Naive B cell (primary cell): ENCODE measurements around the gene SLC16A5. TPM values are rescaled to one million over a fixed set of nuclear protein-coding genes. Genes with fewer than 3 reads are reported as not detected.
A peak's percentile ranks its signal among the peaks of the same experiment; 100 is the strongest.
"Not testable (repeated sequence)": the region's sequence is repeated elsewhere in the genome, so short reads cannot be mapped to it uniquely, and the experiment has no call there.

Experiments
- ATAC-seq, 2 donors: fragments of 150-1000 bp; cut with Tn5 transposase; 2 replicates each; pipeline ENCODE4 v1.10.0; 2021; ENCODE audit warnings: low read depth in 2 of 2, mild to moderate bottlenecking in 2 of 2, moderate library complexity in 2 of 2
- DNase-seq: peaks from one replicate; pipeline ENCODE4 v3.0.0; 2022
- H3K27ac Mint-ChIP-seq, 6 donors: one replicate each; pipeline ENCODE4 v1.8.0; 2020 to 2022; ENCODE audit warnings: mild to moderate bottlenecking in 6 of 6, mixed read lengths in 6 of 6, moderate library complexity in 5 of 6, inconsistent platforms in 2 of 6
- H3K27me3 Mint-ChIP-seq, 3 donors: one replicate each; pipeline ENCODE4 v1.8.0; 2021 to 2022; ENCODE audit warnings: mixed read lengths in 3 of 3, mild to moderate bottlenecking in 1 of 3
- H3K36me3 Mint-ChIP-seq, 2 donors: one replicate each; pipeline ENCODE4 v1.8.0; 2020 to 2022; ENCODE audit warnings: mixed read lengths in 2 of 2, inconsistent platforms in 1 of 2, mild to moderate bottlenecking in 1 of 2
- H3K4me1 Mint-ChIP-seq, 3 donors: one replicate each; pipeline ENCODE4 v1.8.0; 2020 to 2022; ENCODE audit warnings: mixed read lengths in 3 of 3, inconsistent platforms in 1 of 3, mild to moderate bottlenecking in 1 of 3, moderate library complexity in 1 of 3
- H3K4me3 Mint-ChIP-seq, 8 donors: one replicate each; pipeline ENCODE4 v1.8.0; 2020 to 2022; ENCODE audit warnings: mild to moderate bottlenecking in 8 of 8, mixed read lengths in 8 of 8, moderate library complexity in 8 of 8, inconsistent platforms in 2 of 8
- H3K9me3 Mint-ChIP-seq, 7 donors: one replicate each; pipeline ENCODE4 v1.8.0; 2020 to 2022; ENCODE audit warnings: mixed read lengths in 7 of 7, mild to moderate bottlenecking in 5 of 7, inconsistent platforms in 2 of 7, moderate library complexity in 1 of 7
- polyA plus RNA-seq, 6 donors: library from polyadenylated mRNA; unstranded; fragments of 300-500 nt; fragmentation: Illumina TruSeq; gene quantifications; one replicate each; pipeline ENCODE4 v1.2.3, GENCODE V29; 2021; ENCODE audit warnings: low read depth in 6 of 6

Gene SLC16A5
- polyA plus RNA-seq, 6 donors from 2014 or later = 1.1 to 4.0 (median 2.1) TPM

DNA sequence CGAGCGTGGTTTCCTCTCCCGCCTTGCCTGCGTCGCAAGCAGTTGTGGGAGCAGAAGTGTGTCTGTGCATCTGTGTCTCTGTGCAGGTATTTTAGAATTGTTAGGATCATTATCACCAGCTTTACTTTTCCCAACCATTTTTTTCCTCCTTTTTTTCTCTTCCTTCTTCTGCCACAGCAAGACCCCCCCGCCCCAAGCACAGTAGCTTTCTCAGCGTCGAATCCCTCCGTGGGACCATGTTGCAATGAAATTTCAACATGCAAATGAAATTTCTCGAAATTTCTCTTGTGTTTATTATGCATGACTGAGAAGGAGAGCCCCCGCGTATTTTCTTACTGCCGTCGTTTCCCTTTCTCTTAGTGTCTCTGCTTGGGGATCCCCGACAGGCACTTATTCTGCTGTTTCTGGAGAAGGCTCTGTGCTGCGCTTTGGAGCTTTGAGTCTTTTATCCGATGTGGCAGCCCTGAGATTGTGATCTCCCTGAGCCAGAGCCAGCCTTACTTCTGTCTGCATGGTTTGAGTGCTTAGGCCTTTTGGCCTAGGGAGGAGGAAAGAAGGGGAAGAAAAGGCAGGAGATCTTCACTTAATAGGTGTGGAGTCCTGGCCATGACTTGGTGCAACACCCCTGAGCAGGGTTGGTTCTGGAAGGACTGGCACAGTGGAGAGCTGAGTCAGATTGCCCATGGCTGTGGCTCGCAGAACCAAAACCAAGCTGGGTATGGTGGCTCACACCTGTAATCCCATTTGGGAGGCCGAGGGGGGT lies 27.0 kb downstream of the SLC16A5 start:
- peak overlapping the region; percentile 87 to 98 (median 94) for H3K27ac Mint-ChIP-seq
- DNase-seq (peak; percentile 41), ATAC-seq (peak; percentile 64 to 70)
- H3K4me1 Mint-ChIP-seq = peaks cover 44 to 76% (median 67%) of the 10 kb centered on the region in 3 donors
- no peaks in the 10 kb centered on the region for H3K27me3 Mint-ChIP-seq
- peaks cover 0 to 8% of the 10 kb centered on the region in 2 donors for H3K36me3 Mint-ChIP-seq
- H3K4me3 Mint-ChIP-seq = peak overlapping the region; percentile 85 to 95 (median 92)
- H3K9me3 Mint-ChIP-seq = no peaks in the 10 kb centered on the region

DNA sequence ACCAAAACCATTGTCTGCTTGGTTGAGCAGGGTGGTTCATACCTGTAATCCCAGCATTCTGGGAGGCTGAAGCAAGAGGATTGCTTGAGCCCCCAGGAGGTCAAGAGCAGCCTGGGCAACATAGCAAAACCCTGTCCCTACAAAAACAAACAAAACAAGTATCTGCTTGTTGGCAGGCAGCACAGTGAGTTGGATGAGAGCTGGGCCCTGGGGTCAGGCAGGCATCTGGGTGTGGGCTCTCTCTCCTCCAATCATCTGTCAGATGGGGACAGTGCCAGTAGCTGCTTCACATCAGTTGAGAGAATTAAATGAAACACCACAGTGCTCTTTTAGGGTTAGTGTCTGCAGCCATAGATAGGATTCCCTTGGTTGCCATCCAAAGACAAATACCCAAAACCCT lies 27.8 kb downstream of the SLC16A5 start:
- DNase-seq (no peak), ATAC-seq (no peak)
- H3K4me1 Mint-ChIP-seq = peaks cover 44 to 74% (median 69%) of the 10 kb centered on the region in 3 donors
- H3K27ac Mint-ChIP-seq = peak overlapping the region in 3 of 6 donors; percentile 82 to 95 (median 87)
- H3K4me3 Mint-ChIP-seq = peak overlapping the region in 7 of 8 donors; percentile 9 to 95 (median 88)
- peaks cover 0 to 15% of the 10 kb centered on the region in 2 donors for H3K36me3 Mint-ChIP-seq
- no peaks in the 10 kb centered on the region for H3K27me3 Mint-ChIP-seq
- no peaks in the 10 kb centered on the region for H3K9me3 Mint-ChIP-seq

GRCh38 chr17:75116737-75117136 lies 29.0 kb downstream of the SLC16A5 start:
- DNase-seq (no peak), ATAC-seq (no peak)
- no peaks in the 10 kb centered on the region for H3K9me3 Mint-ChIP-seq
- H3K27me3 Mint-ChIP-seq = no peaks in the 10 kb centered on the region
- H3K36me3 Mint-ChIP-seq = peaks cover 4 to 18% of the 10 kb centered on the region in 2 donors
- H3K4me1 Mint-ChIP-seq = peaks cover 41 to 71% (median 66%) of the 10 kb centered on the region in 3 donors
- H3K4me3 Mint-ChIP-seq = peak overlapping the region in 2 of 8 donors; percentile 47 to 72
- peak overlapping the region in 3 of 6 donors; percentile 38 to 79 (median 62) for H3K27ac Mint-ChIP-seq

GRCh38 chr17:75118307-75118706 lies 30.6 kb downstream of the SLC16A5 start:
- Mint-ChIP-seq H3K4me3 (peak overlapping the region in 4 of 8 donors; percentile 39 to 88 (median 69)), H3K27ac (peak overlapping the region in 3 of 6 donors; percentile 60 to 79 (median 66)), H3K36me3 (peaks cover 4 to 14% of the 10 kb centered on the region in 2 donors), H3K4me1 (peaks cover 37 to 65% (median 59%) of the 10 kb centered on the region in 3 donors), H3K27me3 (no peaks in the 10 kb centered on the region), H3K9me3 (no peaks in the 10 kb centered on the region)
- DNase-seq = no peak
- no peak for ATAC-seq

DNA sequence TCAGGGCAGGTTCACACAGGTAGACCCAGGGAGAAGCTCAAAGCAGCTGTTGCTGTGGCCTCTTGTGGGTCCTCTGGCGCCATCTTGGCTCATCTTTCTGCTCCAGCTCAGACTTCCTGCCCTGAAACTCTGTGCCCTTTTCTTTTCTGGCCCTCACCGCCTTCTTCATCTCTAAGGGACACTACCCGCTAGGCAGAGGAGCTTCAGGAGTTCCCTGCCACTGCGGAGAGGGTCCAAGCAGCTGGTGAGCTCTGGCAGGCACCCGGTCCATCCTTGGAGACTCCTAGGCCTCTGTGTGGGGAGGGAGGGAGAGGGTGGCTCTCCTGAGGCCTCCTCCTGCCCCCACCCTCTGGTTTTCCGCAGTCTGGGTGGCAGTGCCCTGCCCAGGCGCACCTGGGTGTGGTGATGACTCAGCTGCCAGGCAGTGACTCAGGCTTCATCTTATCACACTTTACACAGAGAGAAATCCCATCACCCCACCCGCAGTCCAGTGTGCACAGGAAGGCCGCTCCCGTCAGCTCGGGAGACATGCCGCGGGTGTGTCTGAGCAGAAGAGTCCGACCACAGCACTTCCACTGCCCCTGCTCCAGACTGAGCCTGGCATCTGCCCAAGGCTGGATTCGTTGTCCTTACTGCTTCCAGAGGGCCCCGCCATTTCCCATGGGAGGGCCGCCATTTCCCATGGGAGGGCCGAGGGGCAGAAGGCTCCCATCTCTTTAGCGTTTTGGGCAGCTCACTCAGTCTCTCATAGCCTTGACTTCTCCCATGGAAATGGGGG lies 36.5 kb downstream of the SLC16A5 start:
- no peaks in the 10 kb centered on the region for H3K9me3 Mint-ChIP-seq

GRCh38 chr17:75124819-75125162 lies 37.0 kb downstream of the SLC16A5 start:
- Mint-ChIP-seq H3K4me1 (peaks cover 28 to 54% (median 46%) of the 10 kb centered on the region in 3 donors), H3K27me3 (no peaks in the 10 kb centered on the region), H3K9me3 (no peaks in the 10 kb centered on the region), H3K36me3 (peaks cover 4 to 14% of the 10 kb centered on the region in 2 donors), H3K4me3 (no peak overlapping the region), H3K27ac (peak overlapping the region in 1 of 6 donors; percentile 36)
- ATAC-seq (no peak), DNase-seq (no peak)

More for the DNA sequence above, 36.5 kb downstream of the SLC16A5 start:
- DNase-seq = no peak
- peaks cover 4 to 14% of the 10 kb centered on the region in 2 donors for H3K36me3 Mint-ChIP-seq
- H3K4me1 Mint-ChIP-seq = peaks cover 28 to 48% (median 41%) of the 10 kb centered on the region in 3 donors
- peak overlapping the region in 1 of 6 donors; percentile 34 for H3K27ac Mint-ChIP-seq
- no peaks in the 10 kb centered on the region for H3K27me3 Mint-ChIP-seq
- peak overlapping the region in 1 of 8 donors; percentile 65 for H3K4me3 Mint-ChIP-seq
- ATAC-seq = no peak

- H3K4me3 Mint-ChIP-seq = peak overlapping the region in 4 of 8 donors; percentile 24 to 55 (median 34)
- H3K27me3 Mint-ChIP-seq = no peaks in the 10 kb centered on the region
- H3K4me1 Mint-ChIP-seq = peaks cover 31 to 56% (median 49%) of the 10 kb centered on the region in 3 donors
These were observed 38.2 kb downstream of the SLC16A5 start for GRCh38 chr17:75125984-75126383.

DNA sequence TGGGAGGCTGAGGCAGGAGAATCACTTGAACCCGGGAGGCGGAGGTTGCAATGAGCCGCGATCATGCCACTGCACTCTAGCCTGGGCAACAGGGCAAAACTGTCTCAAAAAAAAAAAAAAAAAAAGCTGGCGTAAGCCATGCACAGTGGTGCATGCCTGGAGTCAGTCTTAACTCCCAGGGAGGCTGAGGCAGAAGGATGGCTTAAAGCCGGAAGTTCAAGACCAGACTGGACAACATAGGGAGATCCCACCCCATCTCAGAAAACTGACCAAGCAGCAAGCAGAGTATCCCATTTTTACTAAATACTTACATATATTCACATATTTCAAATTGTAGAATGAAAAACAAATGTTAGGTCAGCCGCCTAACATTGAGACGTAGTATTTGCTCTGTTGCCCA lies 39.2 kb downstream of the SLC16A5 start:
- Mint-ChIP-seq H3K4me3 (peak overlapping the region in 2 of 8 donors; percentile 18 to 42), H3K27ac (peak overlapping the region in 1 of 6 donors; percentile 45), H3K27me3 (no peaks in the 10 kb centered on the region), H3K36me3 (peaks cover 0 to 6% of the 10 kb centered on the region in 2 donors), H3K9me3 (no peaks in the 10 kb centered on the region), H3K4me1 (peaks cover 31 to 54% (median 52%) of the 10 kb centered on the region in 3 donors)
- ATAC-seq = no peak
- no peak for DNase-seq

More at GRCh38 chr17:75125984-75126383, 38.2 kb downstream of the SLC16A5 start:
- no peaks in the 10 kb centered on the region for H3K9me3 Mint-ChIP-seq
- DNase-seq (no peak), ATAC-seq (no peak)
- H3K36me3 Mint-ChIP-seq = peaks cover 1 to 8% of the 10 kb centered on the region in 2 donors
- peak overlapping the region in 3 of 6 donors; percentile 28 to 65 (median 44) for H3K27ac Mint-ChIP-seq

GRCh38 chr17:75127936-75128335 lies 40.2 kb downstream of the SLC16A5 start:
- not testable (repeated sequence) for H3K36me3 Mint-ChIP-seq, H3K9me3 Mint-ChIP-seq, DNase-seq, H3K27me3 Mint-ChIP-seq, ATAC-seq
- H3K4me1 Mint-ChIP-seq = peaks cover 31 to 61% (median 60%) of the 10 kb centered on the region in 3 donors
- peak overlapping the region in 1 of 6 donors; percentile 30 for H3K27ac Mint-ChIP-seq
- H3K4me3 Mint-ChIP-seq = peak overlapping the region in 1 of 8 donors; percentile 66

DNA sequence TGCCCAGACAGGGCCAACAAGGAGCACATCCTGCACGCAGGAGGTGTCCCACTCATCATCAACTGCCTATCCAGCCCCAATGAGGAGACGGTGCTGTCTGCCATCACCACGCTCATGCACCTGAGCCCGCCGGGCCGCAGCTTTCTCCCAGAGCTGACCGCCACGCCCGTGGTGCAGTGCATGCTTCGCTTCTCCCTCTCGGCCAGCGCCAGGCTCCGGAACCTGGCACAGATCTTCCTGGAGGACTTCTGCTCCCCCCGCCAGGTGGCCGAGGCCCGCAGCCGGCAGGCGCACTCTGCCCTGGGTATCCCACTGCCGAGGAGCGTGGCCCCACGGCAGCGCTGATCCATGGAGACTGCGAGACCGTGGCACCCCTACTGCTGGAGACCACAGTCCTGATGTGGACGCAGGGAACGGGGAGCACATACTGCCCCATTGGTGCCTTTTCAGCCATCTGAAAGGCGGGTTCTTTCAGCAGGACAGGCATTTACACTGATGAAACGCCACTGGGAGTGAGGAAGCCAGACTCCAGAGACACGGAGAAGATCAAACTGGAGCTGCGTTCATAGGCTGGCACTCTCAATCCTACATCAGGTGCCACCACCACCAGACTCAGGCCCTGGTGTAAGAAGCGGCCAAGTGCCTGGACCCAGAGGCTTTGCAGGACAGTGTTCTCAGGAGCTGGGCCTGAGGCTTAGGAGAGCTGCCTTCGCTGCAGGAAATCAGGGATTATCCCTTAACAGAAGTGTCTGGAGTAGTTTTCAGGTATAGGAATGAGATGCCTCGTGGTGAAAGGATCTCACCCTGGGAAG lies 41.1 kb downstream of the SLC16A5 start:
- Mint-ChIP-seq H3K27ac (peak overlapping the region in 5 of 6 donors; percentile 19 to 63 (median 33)), H3K27me3 (no peaks in the 10 kb centered on the region), H3K36me3 (peaks cover 0 to 6% of the 10 kb centered on the region in 2 donors), H3K9me3 (no peaks in the 10 kb centered on the region), H3K4me3 (peak overlapping the region in 6 of 8 donors; percentile 49 to 95 (median 72)), H3K4me1 (peaks cover 31 to 62% (median 57%) of the 10 kb centered on the region in 3 donors)
- ATAC-seq (no peak), DNase-seq (no peak)

DNA sequence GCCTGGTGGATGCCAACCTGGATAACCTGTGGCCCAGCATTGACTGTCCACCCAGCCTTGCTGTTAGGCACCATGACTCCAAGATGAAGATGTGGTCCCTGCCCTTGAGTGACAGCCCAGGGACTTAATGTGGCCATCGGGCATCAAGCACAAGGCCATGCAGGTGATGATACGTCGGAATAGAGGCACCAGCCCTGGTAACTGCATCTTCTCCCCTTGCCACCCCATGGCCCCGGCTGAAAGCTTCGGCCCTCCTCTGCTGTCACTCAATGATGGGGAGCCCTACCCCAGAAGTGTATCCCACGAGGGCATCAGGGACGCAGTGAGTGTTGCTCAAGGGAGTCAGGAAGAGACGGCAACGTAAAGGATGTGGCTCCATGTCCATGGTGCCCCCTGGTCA lies 41.8 kb downstream of the SLC16A5 start:
- Mint-ChIP-seq H3K36me3 (peaks cover 0 to 6% of the 10 kb centered on the region in 2 donors), H3K9me3 (no peaks in the 10 kb centered on the region), H3K27ac (peak overlapping the region in 2 of 6 donors; percentile 33 to 51), H3K27me3 (no peaks in the 10 kb centered on the region), H3K4me3 (peak overlapping the region in 7 of 8 donors; percentile 49 to 95 (median 61)), H3K4me1 (peaks cover 25 to 56% (median 52%) of the 10 kb centered on the region in 3 donors)
- no peak for DNase-seq
- ATAC-seq = no peak

GRCh38 chr17:75130059-75130631 lies 42.4 kb downstream of the SLC16A5 start:
- no peaks in the 10 kb centered on the region for H3K9me3 Mint-ChIP-seq
- no peak for DNase-seq
- no peak for ATAC-seq

More at GRCh38 chr17:75130059-75130631, 42.4 kb downstream of the SLC16A5 start:
- H3K27ac Mint-ChIP-seq = peak overlapping the region in 1 of 6 donors; percentile 90
- peaks cover 0 to 6% of the 10 kb centered on the region in 2 donors for H3K36me3 Mint-ChIP-seq
- H3K4me1 Mint-ChIP-seq = peaks cover 19 to 50% (median 46%) of the 10 kb centered on the region in 3 donors
- no peaks in the 10 kb centered on the region for H3K27me3 Mint-ChIP-seq
- peak overlapping the region; percentile 91 to 96 (median 94) for H3K4me3 Mint-ChIP-seq
